ENCODE measurements around the gene TGFB1. TPM values are rescaled to one million over a fixed set of nuclear protein-coding genes. Genes with fewer than 3 reads are reported as not detected.
A peak's percentile ranks its signal among the peaks of the same experiment; 100 is the strongest.

Gene TGFB1
- total RNA-seq, 1 experiment from 2014 or later: 30.1 TPM

DNA sequence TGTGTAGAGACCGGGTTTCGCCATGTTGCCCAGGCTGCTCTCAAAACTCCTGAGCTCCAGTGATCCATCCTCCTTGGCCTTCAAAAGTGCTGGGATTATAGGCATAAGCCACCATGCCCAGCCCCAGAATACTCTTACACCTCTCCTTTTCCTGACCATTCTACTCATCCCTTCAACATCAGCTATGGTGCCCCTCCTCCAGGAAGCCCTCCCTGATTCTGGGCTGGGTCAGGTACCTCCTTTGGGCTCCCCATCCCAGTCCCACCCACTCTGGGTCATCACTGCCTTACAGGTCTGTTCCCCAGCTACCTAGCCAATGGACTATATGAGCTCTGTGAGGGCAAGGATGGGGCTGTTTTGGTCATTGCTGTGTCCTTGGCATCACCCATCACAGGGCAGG, 9.6 kb downstream of the TGFB1 start:
- H4K20me1 ChIP-seq (ENCODE audit: control insufficient read depth, insufficient read depth, insufficient read length): no peaks in the 10 kb centered on the region
- no peaks in the 10 kb centered on the region for H3K79me2 ChIP-seq (ENCODE audit: insufficient read depth, low read length)
- no peak overlapping the region for H2BK5ac ChIP-seq (ENCODE audit: insufficient read length, low read length)
- H2AFZ ChIP-seq (ENCODE audit: low read length): no peak overlapping the region
- TF ChIP-seq, protein P1, sequence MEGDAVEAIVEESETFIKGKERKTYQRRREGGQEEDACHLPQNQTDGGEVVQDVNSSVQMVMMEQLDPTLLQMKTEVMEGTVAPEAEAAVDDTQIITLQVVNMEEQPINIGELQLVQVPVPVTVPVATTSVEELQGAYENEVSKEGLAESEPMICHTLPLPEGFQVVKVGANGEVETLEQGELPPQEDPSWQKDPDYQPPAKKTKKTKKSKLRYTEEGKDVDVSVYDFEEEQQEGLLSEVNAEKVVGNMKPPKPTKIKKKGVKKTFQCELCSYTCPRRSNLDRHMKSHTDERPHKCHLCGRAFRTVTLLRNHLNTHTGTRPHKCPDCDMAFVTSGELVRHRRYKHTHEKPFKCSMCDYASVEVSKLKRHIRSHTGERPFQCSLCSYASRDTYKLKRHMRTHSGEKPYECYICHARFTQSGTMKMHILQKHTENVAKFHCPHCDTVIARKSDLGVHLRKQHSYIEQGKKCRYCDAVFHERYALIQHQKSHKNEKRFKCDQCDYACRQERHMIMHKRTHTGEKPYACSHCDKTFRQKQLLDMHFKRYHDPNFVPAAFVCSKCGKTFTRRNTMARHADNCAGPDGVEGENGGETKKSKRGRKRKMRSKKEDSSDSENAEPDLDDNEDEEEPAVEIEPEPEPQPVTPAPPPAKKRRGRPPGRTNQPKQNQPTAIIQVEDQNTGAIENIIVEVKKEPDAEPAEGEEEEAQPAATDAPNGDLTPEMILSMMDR (conservative IDR thresholded peaks at IDR 0.05): no peak
- no peak overlapping the region for H3K27ac ChIP-seq (ENCODE audit: insufficient read length, low read depth, low read length)
- no peak overlapping the region for H2BK15ac ChIP-seq (ENCODE audit: low read depth, low read length)
- no peaks in the 10 kb centered on the region for H3K9me3 Mint-ChIP-seq
- no peak overlapping the region for H3K14ac ChIP-seq (ENCODE audit: insufficient read depth, low read length)
- no peaks in the 10 kb centered on the region for H3K23me2 ChIP-seq (ENCODE audit: insufficient read length, low read depth, low read length, poor library complexity, severe bottlenecking)
- no peak overlapping the region for H3K18ac ChIP-seq (ENCODE audit: insufficient read length, low read depth, low read length)
- H2BK120ac ChIP-seq (ENCODE audit: low read depth, low read length, poor library complexity, severe bottlenecking): no peak overlapping the region
- no peak overlapping the region for H3K23ac ChIP-seq (ENCODE audit: insufficient read length, low read depth, low read length)
- no peak overlapping the region for H3K4me3 Mint-ChIP-seq
- H3K27me3 Mint-ChIP-seq (ENCODE audit: low read depth): no peaks in the 10 kb centered on the region
- no peaks in the 10 kb centered on the region for H3K79me1 ChIP-seq (ENCODE audit: insufficient read depth, low read depth, low read length, poor library complexity, severe bottlenecking)
- H2AK5ac ChIP-seq (ENCODE audit: insufficient read length, low read length): no peak overlapping the region
- H3K27me3 ChIP-seq (ENCODE audit: insufficient read depth, low read length): no peaks in the 10 kb centered on the region
- no peaks in the 10 kb centered on the region for H3K4me1 Mint-ChIP-seq
- H3K9me3 ChIP-seq (ENCODE audit: control insufficient read depth, low read depth, low read length): no peaks in the 10 kb centered on the region
- no peak overlapping the region for H3K4ac ChIP-seq (ENCODE audit: low read depth, low read length)
- no peak overlapping the region for H3K9ac ChIP-seq (ENCODE audit: extremely low read depth, insufficient read length, low read length)
- no peak overlapping the region for H2BK20ac ChIP-seq (ENCODE audit: low read depth, low read length, poor library complexity, severe bottlenecking)
- no peak overlapping the region for H3K4me2 ChIP-seq (ENCODE audit: insufficient read depth, insufficient read length, low read length)
- peaks cover 0 to 54% (median 3%) of the 10 kb centered on the region in 3 experiments; a peak in 3 of 7 replicates for H3K36me3 Mint-ChIP-seq (ENCODE audit: insufficient read depth in 1 of 3, low read depth in 3 of 3)
- no peak overlapping the region for H3K56ac ChIP-seq (ENCODE audit: insufficient read length, low read depth, low read length)
- DNase-seq: no peak
- H3T11ph ChIP-seq (ENCODE audit: low read length): no peak overlapping the region
- no peaks in the 10 kb centered on the region for H3K4me1 ChIP-seq (ENCODE audit: insufficient read depth, low read length)
- no peak overlapping the region for H4K91ac ChIP-seq (ENCODE audit: insufficient read length, low read depth, low read length)
- H4K5ac ChIP-seq (ENCODE audit: insufficient read length, low read depth, low read length): no peak overlapping the region
- H3K27ac Mint-ChIP-seq: peak overlapping the region in 1 of 3 experiments; percentile 53; a peak in 2 of 7 replicates
- no CpG with 5 or more reads among the region's 2 CpGs for WGBS (ENCODE audit: extremely low coverage, insufficient read length, low lambda C conversion rate)
- H2BK12ac ChIP-seq (ENCODE audit: insufficient read length, low read depth, low read length): no peak overlapping the region
- no peak overlapping the region for H4K8ac ChIP-seq (replicated peaks; ENCODE audit: insufficient read length, low read depth, low read length)

Measured in H9 (cell line).